NCI-H446 treated with DMSO at 0.1 percent for 48 hours (cell line): ENCODE measurements around the gene TAF4.
A peak's percentile ranks its signal among the peaks of the same experiment; 100 is the strongest.
"Not testable (repeated sequence)": the region's sequence is repeated elsewhere in the genome, so short reads cannot be mapped to it uniquely, and the experiment has no call there.

Experiments used
- DNase-seq: peaks from one replicate; lab custom pipeline; 2025; lab: John Stamatoyannopoulos, UW

The TAF4 gene

GRCh38 chr20:62065674-62066338 lies at the start of gene TAF4:
TSS of gene TAF4 (minus strand) at chr20:62065881. CDS start at chr20:62065810, 71 bp downstream.
- DNase-seq = peak; percentile 66

GRCh38 chr20:62114894-62115293 lies 49.2 kb upstream of the TAF4 start:
- DNase-seq = no peak

- no peak for DNase-seq
Observed at GRCh38 chr20:62112368-62112767, 46.7 kb upstream of the TAF4 start.

- DNase-seq = no peak
Observed at GRCh38 chr20:62111148-62111547, 45.5 kb upstream of the TAF4 start.

- no peak for DNase-seq
Observed at GRCh38 chr20:62105592-62105991, 39.9 kb upstream of the TAF4 start.

GRCh38 chr20:62104791-62105345 lies 39.2 kb upstream of the TAF4 start:
- DNase-seq = no peak

- DNase-seq = no peak
Observed at GRCh38 chr20:62104234-62104789, 38.6 kb upstream of the TAF4 start.

GRCh38 chr20:62103508-62104233 lies 38.0 kb upstream of the TAF4 start:
- DNase-seq = no peak

- DNase-seq = no peak
Observed at GRCh38 chr20:62101078-62101477, 35.4 kb upstream of the TAF4 start.

- no peak for DNase-seq
Observed at GRCh38 chr20:62097881-62098407, 32.3 kb upstream of the TAF4 start.

- DNase-seq = no peak
Observed at GRCh38 chr20:62096421-62097380, 31.0 kb upstream of the TAF4 start.

GRCh38 chr20:62089393-62089792 lies 23.7 kb upstream of the TAF4 start:
- no peak for DNase-seq

- DNase-seq = no peak
Observed at GRCh38 chr20:62088258-62089127, 22.8 kb upstream of the TAF4 start.

GRCh38 chr20:62087632-62088031 lies 22.0 kb upstream of the TAF4 start:
- DNase-seq = no peak

GRCh38 chr20:62087227-62087626 lies 21.5 kb upstream of the TAF4 start:
- DNase-seq = no peak

GRCh38 chr20:62085206-62085605 lies 19.5 kb upstream of the TAF4 start:
- DNase-seq = no peak

GRCh38 chr20:62084224-62084623 lies 18.5 kb upstream of the TAF4 start:
- not testable (repeated sequence) for DNase-seq

- DNase-seq = no peak
Observed at GRCh38 chr20:62083312-62083711, 17.6 kb upstream of the TAF4 start.

GRCh38 chr20:62080249-62080990 lies 14.7 kb upstream of the TAF4 start:
- DNase-seq = no peak

GRCh38 chr20:62079166-62079565 lies 13.5 kb upstream of the TAF4 start:
- no peak for DNase-seq
